ENCODE measurements around the gene MYH10.

Gene MYH10

DNA sequence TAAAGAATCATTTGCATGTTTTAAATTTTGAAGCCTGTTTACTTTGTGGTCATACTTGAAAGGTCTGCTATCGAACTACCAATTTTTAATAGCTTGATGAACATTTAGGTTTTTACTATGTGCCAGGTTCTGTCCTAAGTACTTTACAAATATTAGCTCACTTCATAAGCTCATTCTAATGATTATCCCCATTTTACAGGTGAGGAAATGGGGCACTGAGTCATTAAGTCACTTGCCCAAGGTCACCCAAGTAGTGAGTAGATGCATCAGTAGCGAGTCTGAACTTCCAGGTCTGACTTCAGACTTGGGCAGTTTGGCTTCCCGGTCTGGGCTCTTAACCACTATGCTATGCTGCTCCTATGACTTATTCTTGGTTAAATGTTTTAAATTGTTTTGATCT is 190.8 kb downstream of the MYH10 start:
- DNase-seq, result no peak

DNA sequence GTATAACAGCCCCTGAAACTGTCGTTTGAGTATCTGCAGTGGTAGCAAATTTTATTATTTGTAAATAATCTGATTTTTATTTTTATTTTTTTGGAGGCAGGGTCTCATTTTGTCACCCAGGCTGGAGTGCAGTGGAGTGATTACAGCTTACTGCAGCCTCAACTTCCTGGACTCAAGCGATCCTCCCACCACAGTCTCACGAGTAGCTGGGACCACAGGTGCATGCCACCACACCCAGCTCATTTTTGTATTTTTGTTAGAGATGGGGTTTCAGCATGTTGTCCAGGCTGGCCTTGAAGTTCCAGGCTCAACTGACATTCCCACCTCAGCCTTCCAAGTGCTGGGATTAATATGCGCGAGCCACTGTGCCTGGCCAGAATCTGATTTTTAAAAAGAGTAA is 192.1 kb downstream of the MYH10 start:
- DNase-seq, result no peak

DNA sequence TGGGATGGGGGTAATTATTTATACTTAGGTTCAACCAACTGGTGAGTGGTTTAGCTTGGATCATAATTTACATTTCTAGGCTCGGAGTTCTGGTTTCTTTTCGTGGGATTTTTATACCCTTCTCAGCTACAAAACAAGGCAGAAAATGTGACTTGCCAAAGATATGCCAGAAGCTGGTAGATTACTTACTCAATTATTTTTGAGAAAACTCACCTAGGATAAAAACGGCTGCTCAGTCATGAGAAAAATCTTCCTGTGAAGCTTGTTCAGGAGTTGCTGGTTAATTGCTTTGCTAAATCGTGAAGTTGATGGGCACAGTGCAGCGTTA is 193.7 kb downstream of the MYH10 start:
- DNase-seq, result no peak

DNA sequence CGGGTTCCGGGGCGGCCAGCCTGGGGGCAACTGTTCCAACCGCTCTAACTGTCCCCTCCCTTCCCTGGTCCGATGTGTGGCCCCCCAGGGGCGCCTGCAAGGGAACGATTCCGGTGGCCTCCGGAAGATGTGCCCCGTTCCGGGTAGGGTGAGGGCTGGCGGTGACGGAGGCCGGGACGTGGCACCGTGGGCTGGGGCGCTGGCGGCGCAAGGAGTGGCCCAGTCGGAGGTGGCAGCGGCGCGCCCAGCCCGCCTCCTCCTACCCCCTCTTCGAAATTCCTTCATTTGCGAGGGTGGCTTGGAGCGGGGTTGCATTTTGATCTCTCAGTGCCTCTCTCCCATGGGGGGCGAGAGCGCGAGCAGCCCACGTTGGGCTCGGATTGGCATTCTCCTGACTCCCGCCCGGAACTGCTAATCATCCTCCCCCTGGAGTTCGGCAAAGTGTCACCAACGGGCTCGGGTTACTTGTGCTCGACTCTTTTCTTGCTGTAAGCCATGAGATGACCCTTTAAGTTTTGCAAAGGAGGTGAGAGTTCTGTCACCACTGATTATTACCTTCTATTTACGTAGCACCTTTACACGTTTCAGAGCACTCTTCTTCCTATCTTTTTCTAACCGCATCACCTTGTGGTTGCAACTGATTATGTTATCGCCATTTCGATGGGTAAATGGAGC is 194.2 kb downstream of the MYH10 start:
- DNase-seq, result peak; percentile 70 to 87 (median 77)

DNA sequence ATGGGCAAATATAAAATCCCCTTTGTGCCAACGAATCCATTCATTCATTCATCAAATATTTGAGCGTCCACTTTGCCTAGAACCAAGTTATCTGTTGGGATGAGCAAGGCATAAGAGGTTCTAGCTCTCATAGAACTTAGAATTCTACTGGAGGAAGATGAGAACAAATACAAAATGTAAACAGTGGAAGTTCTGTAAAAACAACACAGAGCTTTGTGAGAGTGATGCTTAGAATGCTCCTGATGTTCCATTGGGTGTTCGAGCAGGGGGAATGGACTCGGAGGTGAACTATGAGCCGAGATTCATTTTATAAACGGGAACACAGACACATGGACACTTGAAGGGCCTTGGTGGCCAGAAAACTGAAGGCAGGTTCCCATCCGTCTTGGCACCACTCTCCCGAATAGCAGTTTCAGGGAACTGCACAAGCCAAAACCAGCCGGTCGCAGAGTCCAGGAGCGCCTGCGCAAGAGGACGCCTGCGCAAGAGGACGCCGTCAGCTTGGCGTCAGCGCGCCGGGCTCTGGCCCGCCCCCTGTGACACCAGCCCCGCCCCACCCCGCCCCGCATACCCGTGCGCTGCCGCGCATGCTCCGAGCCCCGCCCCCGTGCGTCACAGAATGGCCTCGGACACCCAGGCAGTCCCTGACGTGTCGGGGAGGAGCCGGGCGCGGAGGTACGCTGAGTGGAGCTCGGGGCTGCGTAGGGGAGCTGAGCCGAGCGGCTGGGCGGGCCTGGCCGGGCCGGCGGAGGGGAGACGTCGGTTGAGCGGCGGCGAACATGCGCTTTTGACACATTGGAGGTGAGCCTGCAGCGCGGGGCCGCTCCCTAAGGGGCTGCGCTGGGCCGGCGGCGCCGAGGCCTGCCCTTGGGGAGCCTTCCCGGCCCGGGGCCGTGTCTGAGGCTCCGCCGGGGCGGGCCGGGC is 195.0 kb downstream of the MYH10 start, which contains the start of gene NDEL1:
NDEL1 (plus strand) TSS at position 640 of the 924 bp plus-strand sequence. CDS start 8,388 bp downstream, outside the sequence.
- peak; percentile 99 to 100 (median 100) for DNase-seq

DNA sequence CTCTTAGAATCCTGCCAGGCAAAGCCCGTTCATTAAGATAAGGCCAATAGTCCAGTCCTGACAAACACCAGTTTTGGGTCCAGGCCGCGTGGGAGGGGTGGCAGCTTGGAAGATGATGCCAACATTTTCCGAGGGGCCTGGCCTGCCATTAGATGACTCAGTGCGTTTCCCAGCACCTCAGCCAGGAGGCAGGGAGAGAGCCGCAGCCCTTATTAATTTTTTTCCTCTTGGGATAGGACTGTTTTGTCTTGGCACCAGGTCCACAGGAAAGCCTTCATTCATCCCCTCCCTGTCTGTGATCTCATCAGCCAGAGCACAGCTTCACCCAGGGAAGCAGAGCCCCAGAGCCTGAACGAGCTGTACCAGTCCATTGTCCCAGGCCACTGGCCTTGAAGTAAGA is 199.6 kb downstream of the MYH10 start:
- no peak for DNase-seq

DNA sequence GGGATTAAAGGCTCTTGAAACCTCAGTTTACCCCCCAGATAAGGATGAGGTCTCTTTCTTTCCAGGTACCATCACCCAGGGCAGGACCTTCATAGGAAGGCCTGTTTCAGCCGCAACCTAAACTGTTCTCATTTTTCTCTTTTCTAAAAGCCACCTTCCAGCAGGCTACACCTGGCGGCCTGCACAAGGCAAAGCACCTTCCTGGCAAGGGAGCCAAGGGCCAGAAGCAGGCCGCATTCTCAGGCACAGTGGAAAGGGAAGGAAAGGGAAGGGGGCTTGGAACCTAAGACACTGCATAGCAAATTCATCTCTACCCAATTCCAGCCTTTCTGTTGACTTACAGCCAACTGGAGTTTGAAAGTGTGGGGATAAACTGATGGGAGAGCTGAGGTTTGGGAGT is 203.7 kb downstream of the MYH10 start:
- no peak for DNase-seq

DNA sequence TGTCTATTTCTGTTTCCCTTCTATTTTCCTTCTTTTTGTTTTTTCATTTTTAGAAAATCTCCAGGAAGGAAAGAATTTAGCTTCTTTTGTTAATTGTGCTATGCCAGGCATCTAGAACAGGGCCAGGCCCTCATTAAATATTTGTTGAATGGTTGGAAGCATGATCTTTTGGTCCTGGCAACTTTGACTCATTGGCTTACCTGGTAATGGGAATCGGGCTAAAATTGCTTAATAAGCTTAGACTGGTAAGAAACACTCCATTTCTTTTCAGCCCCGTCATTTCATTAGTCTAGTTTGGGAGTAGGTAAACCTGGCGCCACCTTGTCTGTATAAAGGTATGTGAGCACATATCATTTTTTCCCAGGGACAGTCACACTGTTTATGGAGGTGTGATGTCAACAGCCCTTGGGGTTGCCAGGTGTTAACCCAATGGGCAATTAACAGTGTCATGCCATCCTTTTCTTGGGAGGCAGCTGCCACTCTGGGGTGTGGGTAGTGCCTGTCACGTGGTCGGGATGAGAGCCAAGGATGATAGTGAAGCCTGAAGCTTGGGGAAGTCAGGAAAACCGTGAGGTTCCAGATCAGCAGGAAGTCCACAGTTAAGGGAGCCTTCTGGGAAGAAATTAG is 204.3 kb downstream of the MYH10 start:
- DNase-seq, result no peak

Data from suppressor macrophage treated with lipopolysaccharide for 1 hour (primary cell).